Measurements from ENCODE around the gene DTNB.

The DTNB gene

DNA sequence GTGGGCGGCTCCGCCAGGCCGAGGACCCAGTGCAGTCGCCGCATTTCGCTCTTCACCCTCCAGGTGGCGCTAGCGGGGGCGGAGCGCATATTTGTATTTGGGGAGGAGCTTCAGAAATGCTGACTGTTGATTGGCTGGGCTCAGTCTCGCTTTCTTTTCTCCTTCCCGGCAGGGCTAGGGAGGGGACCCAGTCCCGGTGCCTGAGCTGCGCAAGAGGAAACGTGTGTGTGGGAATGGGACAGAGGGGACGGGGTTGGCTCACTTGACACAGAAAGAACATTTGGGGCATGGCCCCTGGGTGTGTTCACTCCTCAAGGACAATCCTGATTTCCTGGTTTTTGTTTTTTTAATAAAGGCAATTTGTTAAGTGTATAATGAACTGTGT is 311.3 kb downstream of the DTNB start:
- DNase-seq = peak; percentile 84 to 99 (median 92)
- intact Hi-C loops (cut with DNase I) = loop anchor here (5.0 kb wide), 1 partner anchor 160 kb away; no protein-coding TSS in a partner anchor

DNA sequence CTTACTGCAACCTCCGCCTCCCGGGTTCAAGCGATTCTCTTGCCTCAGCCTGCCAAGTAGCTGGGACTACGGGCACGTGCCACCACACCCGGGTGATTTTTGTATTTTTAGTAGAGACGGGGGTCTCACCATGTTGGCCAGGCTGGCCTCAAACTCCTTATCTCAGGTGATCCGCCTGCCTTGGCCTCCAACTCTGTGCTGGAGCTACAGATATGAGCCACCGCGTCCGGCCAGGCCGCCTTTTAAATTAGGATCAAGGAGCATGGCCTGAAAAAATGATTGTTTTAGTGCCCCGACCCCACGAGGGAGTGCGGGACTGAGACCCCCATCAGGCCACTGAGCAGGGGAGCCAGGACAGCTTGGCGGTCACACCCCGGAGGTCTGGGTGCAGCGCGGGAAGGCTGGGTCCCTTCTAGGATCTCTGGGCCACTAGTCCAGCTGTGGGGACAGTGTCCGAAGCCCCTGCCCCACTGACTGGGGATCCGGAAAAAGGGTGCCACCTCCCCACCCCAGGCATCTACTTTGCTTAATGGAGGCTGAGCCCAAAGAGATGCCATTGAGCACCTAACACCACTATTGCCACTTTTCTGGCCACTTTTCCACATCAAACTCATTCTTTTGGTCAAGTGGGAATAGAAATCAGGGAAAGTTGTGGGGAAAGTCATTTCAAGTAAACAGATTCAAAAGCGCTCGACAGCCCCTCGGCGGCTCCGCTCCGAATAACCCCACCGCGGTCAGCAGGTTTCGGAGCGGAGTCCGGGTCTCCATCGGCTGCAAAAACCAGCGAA is 311.9 kb downstream of the DTNB start:
- intact Hi-C loops (cut with DNase I) = loop anchor here (5.0 kb wide), 1 partner anchor 161 kb away; no protein-coding TSS in a partner anchor
- peak in 1 of 10 donors; percentile 52 for DNase-seq

DNA sequence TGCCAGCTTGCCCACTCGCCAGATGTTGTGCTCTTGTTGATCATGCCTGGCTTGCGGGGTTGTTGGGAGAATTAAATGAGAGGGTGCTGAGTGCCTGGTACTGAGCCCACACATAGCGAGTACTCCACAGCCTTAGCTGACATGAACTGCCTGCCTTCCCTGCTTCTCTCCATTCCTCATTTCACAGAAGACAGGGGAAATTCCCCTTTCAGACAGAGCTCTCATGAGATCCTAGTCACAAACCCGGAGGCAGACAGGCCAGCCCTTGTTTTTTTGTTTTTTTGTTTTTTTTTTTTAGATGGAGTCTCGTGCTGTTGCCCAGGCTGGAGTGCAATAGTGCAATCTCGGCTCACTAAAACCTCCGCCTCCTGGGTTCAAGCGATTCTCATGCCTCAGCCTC is 314.5 kb downstream of the DTNB start:
- DNase-seq = no peak
- intact Hi-C loops (cut with DNase I) = no loop called here

DNA sequence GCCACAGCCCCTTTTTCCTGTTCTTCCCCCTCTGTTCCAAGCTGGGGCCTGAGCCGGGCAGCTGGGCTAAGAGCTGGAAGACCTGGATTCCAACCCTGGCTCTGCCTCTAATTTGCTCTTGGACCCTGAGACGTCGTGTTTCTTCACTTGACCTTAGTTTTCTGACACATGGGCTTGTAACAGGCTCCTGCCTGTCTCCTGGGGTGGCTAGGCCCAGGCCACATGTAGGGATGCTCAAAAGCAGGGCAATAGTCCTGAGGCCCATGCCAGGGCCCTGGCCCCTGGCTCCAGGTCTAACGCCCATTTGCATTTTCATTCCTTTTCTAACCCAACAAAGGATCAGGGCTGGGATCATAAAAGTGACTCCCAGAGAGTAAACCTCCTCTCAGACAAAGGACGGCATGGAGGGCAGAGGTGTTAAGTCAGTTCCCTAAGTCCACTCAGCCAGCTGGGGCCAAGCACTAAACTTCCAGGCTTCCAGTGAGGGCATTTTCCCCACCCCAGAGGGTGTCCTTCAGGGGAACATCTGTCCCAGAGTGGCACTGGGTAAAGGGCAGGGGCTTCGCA is 315.0 kb downstream of the DTNB start:
- intact Hi-C loops (cut with DNase I) = no loop called here
- peak in 1 of 10 donors; percentile 46 for DNase-seq

DNA sequence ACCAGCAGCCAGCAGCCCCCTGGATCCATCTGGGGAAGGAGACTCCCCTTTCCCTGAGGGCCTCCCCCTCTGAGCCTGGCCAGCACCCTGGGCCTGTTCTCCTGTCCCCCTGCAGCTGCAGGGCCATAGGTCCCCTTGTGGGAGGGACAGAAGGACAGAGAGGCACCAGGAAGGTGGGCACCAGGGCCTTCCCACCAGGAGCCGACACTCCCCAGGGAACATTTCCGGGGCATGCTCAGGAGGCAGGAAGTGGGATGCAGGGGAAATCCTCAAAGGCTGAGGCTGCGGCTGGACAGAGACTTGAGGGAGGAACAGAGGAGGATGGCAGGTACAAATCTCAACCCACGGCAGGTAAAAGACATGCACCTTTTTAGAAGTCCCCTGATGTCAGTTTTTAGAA is 317.3 kb downstream of the DTNB start:
- intact Hi-C loops (cut with DNase I) = no loop called here
- peak in 1 of 10 donors; percentile 25 for DNase-seq

DNA sequence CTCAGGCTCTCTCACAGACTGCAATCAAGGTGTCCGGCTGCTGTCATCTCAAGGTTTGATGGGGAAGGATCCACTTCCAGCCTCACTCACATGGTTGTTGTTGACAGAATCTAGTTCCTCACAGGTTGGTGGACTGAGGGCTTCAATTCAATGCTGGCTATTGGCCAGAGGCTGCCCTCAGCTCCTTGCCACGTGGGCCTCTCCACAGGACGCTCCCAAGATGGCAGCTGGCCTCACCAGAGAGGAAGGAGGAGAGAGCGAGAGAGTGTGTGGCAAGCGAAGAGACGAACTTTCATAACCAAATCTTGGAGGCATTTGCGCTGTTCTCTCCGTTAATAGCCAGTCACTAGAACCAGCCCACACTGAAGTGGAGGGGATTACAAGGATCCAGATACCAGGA is 318.1 kb downstream of the DTNB start:
- DNase-seq = no peak
- intact Hi-C loops (cut with DNase I) = no loop called here

DNA sequence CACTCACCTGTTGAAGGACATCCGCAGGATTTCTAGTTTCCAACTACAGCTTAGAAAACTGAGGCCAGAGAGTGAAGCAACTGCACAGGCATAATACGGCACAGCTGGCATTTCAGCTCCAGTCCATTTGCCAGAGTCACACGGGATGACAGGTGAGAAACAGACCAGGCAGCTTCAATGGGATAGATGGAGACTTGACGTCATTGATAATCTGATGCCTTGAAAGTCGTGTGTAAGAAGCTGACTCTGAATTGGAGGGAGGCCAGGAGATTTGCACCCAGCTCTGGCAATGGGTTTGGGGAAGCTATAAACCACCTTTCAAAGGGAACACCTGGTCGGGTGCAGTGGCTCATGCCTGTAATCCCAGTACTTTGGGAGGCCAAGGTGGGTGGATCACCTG is 319.3 kb downstream of the DTNB start:
- DNase-seq = no peak
- intact Hi-C loops (cut with DNase I) = no loop called here

DNA sequence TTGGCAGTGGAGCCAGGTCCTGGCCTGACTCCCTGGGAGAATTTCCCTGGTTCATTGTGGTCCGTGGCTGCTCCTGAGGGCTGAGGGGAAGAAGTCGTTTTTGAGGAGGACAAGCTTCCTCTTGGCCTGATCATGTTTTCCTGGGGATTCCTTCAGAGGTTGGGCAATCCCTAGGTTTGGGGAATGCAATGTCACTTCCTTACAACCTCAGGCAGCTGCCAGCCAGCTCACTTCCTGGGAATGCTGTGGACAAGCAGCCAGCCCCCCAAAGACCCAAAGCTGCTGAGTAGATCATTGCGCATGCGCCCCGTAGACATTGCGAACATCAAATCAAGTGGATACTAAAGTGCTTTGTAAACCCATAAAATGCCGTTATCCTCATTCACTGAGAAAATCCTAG is 324.0 kb downstream of the DTNB start:
- intact Hi-C loops (cut with DNase I) = loop anchor here (10.0 kb wide), 1 partner anchor 315 kb away; no protein-coding TSS in a partner anchor
- DNase-seq = peak in 1 of 10 donors; percentile 38

DNA sequence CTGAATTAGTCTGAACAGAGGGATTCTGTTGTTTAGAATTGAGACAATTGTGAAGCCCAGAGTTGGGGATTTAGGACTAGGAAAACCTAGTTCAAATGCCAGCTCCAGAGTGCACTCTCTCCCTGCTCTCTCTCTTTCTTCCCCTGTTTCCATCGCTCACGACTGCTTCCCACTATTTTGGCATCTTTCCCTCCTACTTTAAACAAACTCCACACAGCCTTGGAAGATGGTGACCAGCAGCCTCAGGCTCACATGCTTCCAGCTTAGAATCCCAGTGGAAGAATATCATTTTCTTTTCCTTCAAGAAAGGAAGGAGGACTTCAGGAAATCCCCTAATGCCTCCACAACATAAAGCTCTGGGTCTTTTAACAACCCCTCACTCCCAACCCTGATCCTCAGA is 325.5 kb downstream of the DTNB start:
- DNase-seq = peak in 1 of 10 donors; percentile 16
- intact Hi-C loops (cut with DNase I) = loop anchor here (10.0 kb wide), 1 partner anchor 317 kb away; no protein-coding TSS in a partner anchor

DNA sequence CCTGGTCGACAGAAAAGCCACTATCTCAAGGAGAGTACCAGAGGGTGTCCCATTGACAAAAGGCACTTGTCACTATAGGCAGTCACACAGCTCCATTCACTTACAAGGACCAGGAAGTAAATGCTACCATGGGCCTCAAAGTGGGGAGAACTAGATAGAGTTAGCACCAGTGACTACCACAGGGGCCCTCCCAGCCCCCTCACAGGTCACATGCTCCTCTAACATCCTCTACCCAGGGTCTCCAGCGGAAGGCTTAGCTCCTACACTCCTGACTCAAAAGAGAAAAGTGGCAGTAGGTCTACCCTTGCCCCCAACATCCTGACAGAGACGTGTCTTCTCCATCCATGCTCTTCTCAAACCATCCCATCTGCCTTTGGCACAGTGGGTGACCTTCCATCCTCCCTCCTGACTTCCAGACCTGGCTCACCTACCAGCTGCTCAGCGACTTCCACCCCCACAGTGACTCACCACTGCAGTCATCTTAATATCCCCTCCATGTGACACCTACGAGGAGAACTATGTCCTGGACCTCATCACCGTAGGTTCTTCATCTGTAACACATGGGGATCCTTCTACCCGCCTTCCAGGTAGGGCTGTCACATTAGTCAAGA is 326.1 kb downstream of the DTNB start:
- DNase-seq = peak in 1 of 10 donors; percentile 51
- intact Hi-C loops (cut with DNase I) = loop anchor here (10.0 kb wide), 1 partner anchor 317 kb away; no protein-coding TSS in a partner anchor

DNA sequence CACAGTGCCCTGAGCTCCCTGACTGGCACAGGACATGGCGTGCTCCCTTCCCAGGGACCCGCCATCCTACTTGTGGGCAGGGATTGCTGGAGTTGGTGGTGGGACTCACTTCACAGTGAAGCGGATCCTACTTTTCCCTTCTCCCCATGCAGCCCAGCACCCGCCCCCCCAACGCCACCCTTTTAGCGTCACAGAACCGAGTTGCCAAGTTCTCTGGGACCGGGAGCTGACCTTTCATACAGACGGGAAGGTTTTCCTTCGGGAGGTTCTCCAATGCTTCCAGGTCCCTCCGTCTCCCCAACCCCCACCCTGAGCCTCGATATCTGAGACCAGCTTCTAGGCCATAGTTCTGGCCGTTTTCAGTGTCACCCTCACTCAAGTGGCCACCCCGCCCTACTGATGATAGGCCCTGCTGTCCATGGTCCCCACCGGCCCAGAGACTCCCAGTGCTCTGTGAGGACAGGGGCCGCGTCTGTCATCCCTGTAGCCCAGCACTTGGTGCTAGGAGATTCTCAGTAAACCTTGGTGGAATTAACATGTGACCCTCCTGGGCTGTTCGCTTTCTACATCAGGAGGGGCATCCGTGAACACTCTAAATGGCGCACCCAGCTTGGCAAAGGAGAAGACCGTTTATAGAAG is 330.1 kb downstream of the DTNB start:
- intact Hi-C loops (cut with DNase I) = loop anchor here (2.0 to 10.0 kb wide), 3 partner anchors 33 to 321 kb away; no protein-coding TSS in a partner anchor
- DNase-seq = peak in 1 of 10 donors; percentile 52

DNA sequence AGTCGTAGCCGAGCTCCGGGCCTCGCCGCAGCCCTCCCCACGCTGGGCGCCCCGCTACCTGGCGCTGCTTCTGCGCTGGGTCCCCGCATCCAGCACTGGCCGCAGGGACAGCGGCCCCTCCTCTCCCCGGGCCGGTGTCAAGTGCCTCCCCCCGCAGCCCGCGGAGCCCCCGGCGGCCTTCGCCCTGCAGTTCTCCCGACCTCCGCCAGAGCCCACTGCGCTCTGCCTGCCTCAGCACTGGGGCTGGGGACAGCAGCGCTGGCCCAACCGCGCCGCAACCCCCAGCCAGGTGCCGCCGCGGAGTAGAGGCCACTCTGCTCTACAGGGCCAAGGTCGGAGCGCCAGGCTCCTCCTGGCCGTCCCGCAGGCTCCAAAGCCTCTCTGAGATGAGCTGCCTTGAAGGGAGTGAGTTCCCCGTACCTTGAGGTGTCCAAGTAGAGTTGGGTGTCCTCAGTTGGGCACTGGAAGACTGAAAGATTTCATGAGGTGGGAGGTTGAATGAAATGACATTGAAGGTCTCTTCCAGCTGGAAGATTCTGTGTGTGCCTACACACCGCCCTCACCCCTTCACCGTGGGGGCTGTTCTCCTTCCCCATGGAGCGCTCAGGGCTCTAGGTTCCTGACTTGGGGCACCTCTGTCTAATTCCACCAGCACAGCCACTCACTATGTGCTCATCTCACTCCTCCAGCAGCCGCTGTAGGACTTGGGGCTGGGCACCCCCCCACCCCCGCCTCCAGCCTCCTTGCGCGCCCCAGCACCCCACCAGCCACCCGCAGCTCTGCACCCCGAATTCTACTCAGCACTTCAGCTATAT is 330.8 kb downstream of the DTNB start:
- intact Hi-C loops (cut with DNase I) = loop anchor here (2.0 to 10.0 kb wide), 3 partner anchors 34 to 322 kb away; no protein-coding TSS in a partner anchor
- peak; percentile 66 to 97 (median 82) for DNase-seq

DNA sequence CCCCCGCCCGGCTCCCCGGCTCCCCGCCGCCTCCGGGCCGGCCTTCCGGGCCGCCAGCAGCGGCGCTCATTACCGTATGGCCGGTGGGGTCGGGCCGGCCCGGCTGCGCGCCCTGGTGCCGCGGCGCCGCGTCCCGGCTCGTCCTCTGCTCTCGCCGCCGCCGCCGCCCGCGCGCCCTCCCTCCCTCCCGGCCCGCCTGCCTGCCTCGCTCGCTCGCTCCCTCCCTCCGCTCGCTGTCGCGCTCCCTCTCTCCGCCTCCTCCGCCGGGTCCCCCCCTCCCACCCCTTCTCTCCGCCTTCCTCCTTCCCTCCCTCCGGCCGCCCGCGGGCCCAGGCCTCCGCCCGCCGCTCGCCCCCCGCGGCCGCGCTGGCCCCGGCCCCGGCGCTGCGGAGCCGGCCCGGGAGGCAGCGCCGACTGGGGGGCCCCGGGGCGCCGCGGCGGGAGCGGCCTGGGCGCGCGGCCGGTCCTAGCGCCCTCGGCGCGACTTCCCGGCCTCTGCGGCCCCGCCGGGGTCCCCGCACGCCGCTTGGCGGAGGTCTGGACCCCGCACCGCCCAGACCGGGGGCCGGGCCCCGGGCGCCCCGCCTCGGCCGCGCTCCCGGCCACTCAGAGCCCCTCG is 331.5 kb downstream of the DTNB start, which contains the start of gene DNMT3A:
TSS of gene DNMT3A (minus strand) at position 173 of the 619 bp plus-strand sequence. CDS start 27,941 bp downstream, outside the sequence.
- peak; percentile 58 to 95 (median 76) for DNase-seq
- intact Hi-C loops (cut with DNase I) = loop anchor here (2.0 to 10.0 kb wide), 3 partner anchors 35 to 323 kb away; no protein-coding TSS in a partner anchor

DNA sequence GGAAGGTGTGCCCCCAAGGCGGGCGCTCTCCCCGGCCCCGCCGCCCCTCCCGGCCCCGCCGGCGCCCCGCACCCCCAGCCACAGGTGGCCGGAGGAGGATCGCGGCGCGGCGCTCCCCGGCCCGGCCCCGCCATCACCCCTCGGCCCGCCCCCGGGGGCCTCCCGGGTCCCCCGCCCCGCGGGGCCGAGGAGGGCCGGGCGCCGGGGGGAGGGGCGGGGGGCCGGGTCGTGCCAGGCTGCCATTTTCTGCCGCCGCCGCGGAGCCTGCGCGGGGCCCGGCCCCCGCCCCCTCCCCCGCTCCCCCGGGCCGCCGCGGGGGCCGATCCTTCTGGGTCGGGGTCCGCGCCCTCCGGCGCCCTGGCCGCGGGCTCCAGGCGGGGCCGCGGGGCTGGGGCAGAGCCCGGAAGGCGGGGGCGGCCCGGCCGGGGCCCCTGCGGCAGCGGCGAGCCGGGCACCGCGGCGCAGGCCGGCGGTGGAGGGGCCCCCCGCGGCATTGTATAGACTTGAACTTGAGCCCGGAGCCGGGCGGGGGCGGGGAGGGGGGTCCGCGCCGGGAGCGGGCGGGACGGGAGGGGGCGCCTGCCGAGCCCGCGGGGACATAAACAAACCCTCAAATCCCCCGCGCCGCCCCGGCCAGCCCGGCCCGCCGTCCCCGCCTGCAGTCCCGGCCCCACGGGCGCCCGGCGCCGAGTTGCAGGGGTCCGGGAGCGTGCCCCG is 332.2 kb downstream of the DTNB start:
- DNase-seq = peak in 5 of 10 donors; percentile 38 to 87 (median 55)
- intact Hi-C loops (cut with DNase I) = loop anchor here (5.0 to 10.0 kb wide), 2 partner anchors 181 to 324 kb away; no protein-coding TSS in a partner anchor

DNA sequence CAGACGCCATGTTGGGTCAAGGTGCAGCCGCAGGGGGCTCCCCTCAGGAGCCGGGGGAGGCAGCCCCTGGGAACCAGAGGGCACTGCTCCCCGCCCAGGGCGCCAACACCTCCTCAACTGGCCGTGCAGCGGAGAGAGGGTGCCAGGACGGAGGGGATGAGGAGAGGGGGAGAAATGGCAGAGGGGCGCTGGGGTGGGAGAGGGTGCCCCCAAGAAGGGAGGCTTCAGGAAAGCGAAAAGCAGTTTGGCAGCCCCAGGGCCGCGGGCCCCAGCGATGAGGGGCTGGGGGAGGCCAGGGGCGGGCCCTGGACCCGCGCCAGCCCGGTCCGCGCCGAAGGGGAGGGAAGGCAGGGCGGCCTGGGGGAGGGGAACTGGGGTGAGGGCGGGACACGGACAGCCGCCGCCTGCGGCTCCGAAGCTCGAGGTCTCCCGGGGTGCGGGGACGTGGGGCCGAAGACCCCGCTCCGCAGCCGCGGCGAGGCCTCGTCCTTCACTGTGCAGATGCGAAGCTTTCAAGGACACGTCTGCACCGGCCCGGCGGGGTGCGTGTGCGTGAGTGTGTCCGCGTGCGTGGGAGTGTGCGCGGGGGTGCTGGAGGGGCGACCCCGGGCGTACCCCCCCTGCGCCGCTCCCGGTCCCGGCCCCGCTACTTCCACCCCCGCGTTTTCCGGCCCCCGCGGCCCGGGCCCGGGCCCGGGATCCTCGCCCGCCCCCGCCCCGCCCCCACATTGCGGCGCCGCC is 333.0 kb downstream of the DTNB start:
- peak in 2 of 10 donors; percentile 52 to 87 for DNase-seq
- intact Hi-C loops (cut with DNase I) = loop anchor here (5.0 to 10.0 kb wide), 2 partner anchors 182 to 324 kb away; no protein-coding TSS in a partner anchor

DNA sequence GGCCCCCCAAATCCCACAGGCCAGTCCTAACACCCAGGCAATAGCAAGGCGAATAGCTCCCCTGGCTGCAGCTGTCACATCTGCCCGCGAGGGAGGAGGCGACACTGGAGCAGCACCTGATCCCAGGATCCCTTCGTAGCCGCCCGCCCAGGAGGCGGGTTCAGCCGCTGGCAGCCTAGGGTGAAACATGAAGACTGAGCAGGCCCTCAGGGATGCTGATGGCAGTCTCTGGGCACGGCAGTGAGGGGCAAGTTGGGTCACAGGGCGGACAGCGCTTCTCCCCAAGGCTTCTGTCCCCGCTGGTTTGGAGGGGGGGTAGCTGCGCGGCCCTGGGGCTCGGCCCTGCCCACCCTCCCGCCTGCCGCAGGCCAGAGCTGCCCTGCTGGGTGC is 333.6 kb downstream of the DTNB start:
- peak in 6 of 10 donors; percentile 31 to 91 (median 69) for DNase-seq
- intact Hi-C loops (cut with DNase I) = loop anchor here (5.0 to 10.0 kb wide), 2 partner anchors 183 to 325 kb away; no protein-coding TSS in a partner anchor

DNA sequence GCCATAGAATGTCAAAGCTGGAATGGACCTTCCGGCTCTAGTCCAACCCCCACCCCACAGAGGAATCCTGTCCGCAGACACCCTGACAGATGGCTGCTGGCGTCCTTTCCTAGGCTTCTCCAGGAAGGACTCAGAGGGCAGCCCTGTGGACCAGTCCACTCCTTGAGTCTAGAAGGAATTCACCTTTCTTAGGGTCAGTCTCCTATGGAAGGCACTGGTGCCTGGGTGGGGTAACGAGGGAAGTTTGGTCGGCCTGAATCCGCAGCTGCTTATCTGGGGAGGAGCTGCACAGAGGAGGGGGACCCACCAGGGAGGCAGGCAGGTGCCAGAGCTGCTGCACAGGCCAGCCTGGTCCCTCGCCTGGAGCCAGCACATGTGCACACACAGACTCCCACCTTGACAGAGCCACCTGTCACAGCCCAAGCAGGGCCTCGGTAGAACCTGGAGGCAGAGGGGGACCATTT is 334.1 kb downstream of the DTNB start:
- no peak for DNase-seq
- intact Hi-C loops (cut with DNase I) = no loop called here
